D721Med (cell line): ENCODE measurements around the gene UNC5C.

Experiments used
- DNase-seq: peaks from one replicate; pipeline ENCODE4 v3.0.0; 2011; ENCODE audit warnings: low spot score; ENCODE audit not compliant: insufficient read length
- FAIRE-seq: peaks from 2 replicates; lab custom pipeline; 2011; peaks lifted over from hg19 to GRCh38; lab: Jason Lieb, UNC
- CTCF ChIP-seq: IDR thresholded peaks from 2 replicates; pipeline ENCODE4 v1.5.1; 2012; ENCODE audit warnings: mild to moderate bottlenecking, control low read depth; ENCODE audit not compliant: insufficient read depth; ENCODE audit errors: missing control alignments

UNC5C gene

GRCh38 chr4:95161781-95162469 is 386.8 kb downstream of the UNC5C start:
- no peak for FAIRE-seq
- no peak for TF ChIP-seq CTCF
- no peak for DNase-seq

- DNase-seq (no peak), FAIRE-seq (no peak)
- no peak for TF ChIP-seq CTCF
Measured at GRCh38 chr4:95159384-95159783, 389.4 kb downstream of the UNC5C start.

GRCh38 chr4:95158626-95159025 is 390.1 kb downstream of the UNC5C start:
- no peak for FAIRE-seq
- DNase-seq, result no peak
- no peak for TF ChIP-seq CTCF

GRCh38 chr4:95158045-95158444 is 390.7 kb downstream of the UNC5C start:
- TF ChIP-seq CTCF, result no peak
- FAIRE-seq (no peak), DNase-seq (no peak)

GRCh38 chr4:95157596-95157995 is 391.2 kb downstream of the UNC5C start:
- TF ChIP-seq CTCF, result no peak
- FAIRE-seq, result no peak
- no peak for DNase-seq

- no peak for FAIRE-seq
- no peak for TF ChIP-seq CTCF
- no peak for DNase-seq
Measured at GRCh38 chr4:95156452-95156765, 392.4 kb downstream of the UNC5C start.

GRCh38 chr4:95155759-95156451 is 392.9 kb downstream of the UNC5C start:
- peak; percentile 86 for FAIRE-seq
- TF ChIP-seq CTCF, result peak; percentile 61
- no peak for DNase-seq
